HepG2 (cell line): Measurements from ENCODE around the gene CSN2. TPM values are rescaled to one million over a fixed set of nuclear protein-coding genes. Genes with fewer than 3 reads are reported as not detected.

Source experiments
- ATAC-seq: fragments of 200-7000 bp; cut with Tn5 transposase; 3 replicates; pipeline ENCODE4 v1.9.1; 2020; ENCODE audit warnings: mild to moderate bottlenecking, moderate library complexity
- Bru-seq: library from RNA; stranded (reverse); fragments of 400-500 nt; gene quantifications from one replicate; lab custom pipeline; 2021; lab: Mats Ljungman, UMichigan
- BruChase-seq, 2 experiments: library from RNA; stranded (reverse); fragments of 400-500 nt; gene quantifications; one replicate each; lab custom pipeline; 2021; lab: Mats Ljungman, UMichigan
- BruUV-seq: library from RNA; stranded (reverse); fragments of 400-500 nt; replicated peaks from 2 replicates; lab custom pipeline; 2021; lab: Mats Ljungman, UMichigan
- CTCF ChIA-PET: fragments of 300-600 bp; formaldehyde crosslinking; extraction: SDS; loops from one replicate; lab custom pipeline; 2021; ENCODE audit warnings: low total read pairs, inconsistent platforms, low intra/inter-chr PET ratio; lab: Yijun Ruan, JAX
- POLR2A ChIA-PET: fragments of 350-600 bp; sonication (Branson Sonifier 250); formaldehyde crosslinking; loops from one replicate; lab custom pipeline; 2020; ENCODE audit warnings: antibody characterized with exemption, inconsistent platforms; lab: Yijun Ruan, JAX
- DNase-seq: peaks from one replicate; pipeline ENCODE4 v3.0.0-alpha.2; 2015; ENCODE audit warnings: low spot score
- FAIRE-seq: peaks from 3 replicates; lab custom pipeline; 2011; peaks lifted over from hg19 to GRCh38; lab: Jason Lieb, UNC
- H2AFZ ChIP-seq: one replicate; pipeline ENCODE4 v1.6.1; 2011; ENCODE audit warnings: low read length, inconsistent platforms
- H3K27ac ChIP-seq: fragments of 300-600 bp; 3 replicates; pipeline ENCODE4 v1.8.0; 2011; ENCODE audit warnings: mixed run types, mild to moderate bottlenecking, mixed read lengths, low read length, inconsistent platforms; ENCODE audit not compliant: insufficient read depth; ENCODE audit errors: extremely low read length
- H3K27me3 ChIP-seq, 2 experiments: fragments of 200-600 bp in 1 of 2; 2 replicates in 1 of 2; 3 replicates in 1 of 2; pipeline versions ENCODE4 v1.6.0 to v1.8.0; 2011; ENCODE audit warnings: low read length in 2 of 2, mild to moderate bottlenecking in 2 of 2, moderate library complexity in 2 of 2, inconsistent platforms in 1 of 2; ENCODE audit not compliant: insufficient read depth in 2 of 2, control insufficient read depth in 1 of 2
- H3K36me3 ChIP-seq, 2 experiments: fragments of 200-600 bp in 1 of 2; replicated peaks in 1 of 2; 2 replicates in 1 of 2; 3 replicates in 1 of 2; pipeline versions ENCODE4 v1.5.1 to v1.8.0; 2011; ENCODE audit warnings: low read length in 2 of 2, inconsistent platforms in 1 of 2; ENCODE audit not compliant: insufficient read depth in 2 of 2, control insufficient read depth in 1 of 2
- H3K4me1 ChIP-seq: 2 replicates; pipeline ENCODE4 v1.5.1; 2012; ENCODE audit warnings: low read length, inconsistent platforms; ENCODE audit not compliant: insufficient read depth
- H3K4me2 ChIP-seq: 2 replicates; pipeline ENCODE4 v1.6.0; 2011; ENCODE audit warnings: low read depth, low read length, inconsistent platforms
- H3K4me3 ChIP-seq, 3 experiments: fragments of 200-600 bp in 1 of 3; sonication (generic), shearing (Covaris generic) in 1 of 3; replicated peaks in 1 of 3; 2 replicates each; pipeline ENCODE4 v1.5.1; 2011 to 2016; ENCODE audit warnings: low read length in 3 of 3, inconsistent platforms in 2 of 3, low read depth in 2 of 3, mild to moderate bottlenecking in 2 of 3, control low read depth in 1 of 3, mixed read lengths in 1 of 3; ENCODE audit not compliant: insufficient read depth in 1 of 3
- H3K79me2 ChIP-seq: one replicate; pipeline ENCODE4 v1.6.1; 2011; ENCODE audit warnings: low read length, inconsistent platforms; ENCODE audit not compliant: insufficient read depth
- H3K9ac ChIP-seq: 2 replicates; pipeline ENCODE4 v1.6.0; 2011; ENCODE audit warnings: mild to moderate bottlenecking, low read depth, low read length, inconsistent platforms; ENCODE audit not compliant: insufficient read depth
- H3K9me3 ChIP-seq: 2 replicates; pipeline ENCODE4 v1.5.1; 2012; ENCODE audit warnings: mild to moderate bottlenecking, low read length
- H4K20me1 ChIP-seq: 2 replicates; pipeline ENCODE4 v1.6.0; 2011; ENCODE audit warnings: inconsistent platforms, mild to moderate bottlenecking, low read length, moderate library complexity; ENCODE audit not compliant: insufficient read depth
- CEBPZ ChIP-seq: IDR thresholded peaks from 2 replicates; pipeline ENCODE4 v1.6.1; 2012; ENCODE audit warnings: low read length, improper control_type of control experiment
- TSC22D2 ChIP-seq: sonication (generic); formaldehyde crosslinking; IDR thresholded peaks from 2 replicates; pipeline ENCODE4 v1.5.1; 2020; ENCODE audit warnings: missing genetic modification reagents, mild to moderate bottlenecking, borderline replicate concordance
- ZNF720 ChIP-seq: sonication (generic); formaldehyde crosslinking; IDR thresholded peaks from 2 replicates; pipeline ENCODE4 v1.4.0; 2020; ENCODE audit warnings: missing genetic modification reagents
- WGBS: methylation state at CpG from one replicate; pipeline ENCODE4 v1.1.6; 2017; ENCODE audit warnings: low lambda C conversion rate; 5-methylcytosine and 5-hydroxymethylcytosine counted together
- in situ Hi-C: cut with HindIII; loops from 2 replicates; pipeline ENCODE4 v1.10.0; 2017; ENCODE audit warnings: low pct_unique_long_range_greater_than_20kb; ENCODE audit not compliant: extremely low pct_ligation_motif_present
- intact Hi-C: fragments of 100-400 bp; cut with micrococcal nuclease; formaldehyde crosslinking; loops from one replicate; pipeline ENCODE4 v1.10.0; 2022; ENCODE audit not compliant: unreplicated experiment
- long read RNA-seq, 2 experiments: library from RNA in 1 of 2; library from polyadenylated mRNA in 1 of 2; stranded (forward) in 1 of 2; unstranded in 1 of 2; transcript quantifications; one replicate each; pipeline ENCODE4 v2.0.0, GENCODE V29; 2019 to 2022
- polyA minus RNA-seq, 3 experiments: library from RNA; depleted of rRNA, polyadenylated mRNA; stranded (reverse); fragments of >200 nt; gene quantifications; 2 replicates each; pipeline ENCODE4 v1.2.3, GENCODE V29; 2011; ENCODE audit warnings: low replicate concordance in 1 of 3
- polyA plus RNA-seq, 8 experiments: library from polyadenylated mRNA; depleted of rRNA in 3 of 8; stranded (reverse) in 7 of 8; unstranded in 1 of 8; fragments of >200 nt; fragmentation: Illumina TruSeq in 4 of 8; extraction: Trizol in 4 of 8; gene quantifications; 2 replicates each; pipeline versions ENCODE4 v1.2.1 to v1.2.3, GENCODE V29; 2011 to 2016; ENCODE audit warnings: low read depth in 4 of 8, missing spikeins in 1 of 8, mixed read lengths in 1 of 8; ENCODE audit not compliant: insufficient read depth in 1 of 8
- total RNA-seq, 5 experiments: library from RNA; depleted of rRNA; stranded (reverse); fragments of >200 nt; fragmentation: Illumina TruSeq; extraction: Trizol; gene quantifications; 2 replicates each; pipeline ENCODE4 v1.2.3, GENCODE V29; 2016; ENCODE audit warnings: low read depth in 1 of 5

CSN2 gene, protein sequence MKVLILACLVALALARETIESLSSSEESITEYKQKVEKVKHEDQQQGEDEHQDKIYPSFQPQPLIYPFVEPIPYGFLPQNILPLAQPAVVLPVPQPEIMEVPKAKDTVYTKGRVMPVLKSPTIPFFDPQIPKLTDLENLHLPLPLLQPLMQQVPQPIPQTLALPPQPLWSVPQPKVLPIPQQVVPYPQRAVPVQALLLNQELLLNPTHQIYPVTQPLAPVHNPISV
- total RNA-seq (2016; rRNA removed; fragmentation: Illumina TruSeq; extraction: Trizol), result not detected in 2 replicates
- not detected in 2 replicates for total RNA-seq (2016; cell fraction: cytosol; rRNA removed; fragmentation: Illumina TruSeq; extraction: Trizol; ENCODE audit: low read depth)
- not detected in 2 replicates for total RNA-seq (2016; cell fraction: insoluble cytoplasmic fraction; rRNA removed; fragmentation: Illumina TruSeq; extraction: Trizol)
- total RNA-seq (2016; cell fraction: membrane; rRNA removed; fragmentation: Illumina TruSeq; extraction: Trizol), result not detected in 2 replicates
- total RNA-seq (2016; cell fraction: nucleus; rRNA removed; fragmentation: Illumina TruSeq; extraction: Trizol), result not detected in 2 replicates
- polyA plus RNA-seq (2011; rRNA removed), result 0.15 TPM in 1 of 2 replicates, not detected in the other
- polyA plus RNA-seq (2011; cell fraction: cytosol; rRNA removed), result 0.15 TPM in 1 of 2 replicates, not detected in the other
- 0.21 and 0.29 TPM in 2 replicates for polyA plus RNA-seq (2011; cell fraction: nucleus; rRNA removed)
- 0.31 TPM in 1 of 2 replicates, not detected in the other for polyA plus RNA-seq (2012)
- not detected in 2 replicates for polyA plus RNA-seq (2016; cell fraction: cytosol; fragmentation: Illumina TruSeq; extraction: Trizol; ENCODE audit: low read depth)
- polyA plus RNA-seq (2016; cell fraction: insoluble cytoplasmic fraction; fragmentation: Illumina TruSeq; extraction: Trizol; ENCODE audit: low read depth), result not detected in 2 replicates
- polyA plus RNA-seq (2016; cell fraction: membrane; fragmentation: Illumina TruSeq; extraction: Trizol; ENCODE audit: low read depth), result not detected in 2 replicates
- polyA plus RNA-seq (2016; cell fraction: nucleus; fragmentation: Illumina TruSeq; extraction: Trizol; ENCODE audit: insufficient read depth, low read depth), result not detected in 2 replicates
- polyA minus RNA-seq (2011; rRNA and poly(A)+ RNA removed; ENCODE audit: low replicate concordance), result not detected in 2 replicates
- not detected in 2 replicates for polyA minus RNA-seq (2011; cell fraction: cytosol; rRNA and poly(A)+ RNA removed)
- not detected in 2 replicates for polyA minus RNA-seq (2011; cell fraction: nucleus; rRNA and poly(A)+ RNA removed)
- Bru-seq, nascent RNA, result not detected
- not detected for BruChase-seq, experiment 1, labeled RNA remaining after a 6-hour chase
- BruChase-seq, experiment 2, labeled RNA remaining after a 2-hour chase, result not detected
- long read RNA-seq, experiment 1, result 0 reads
- long read RNA-seq, experiment 2, result 0 reads

- H3K36me3 ChIP-seq, result no peaks in the 10 kb centered on the region
- POLR2A ChIA-PET, result no interaction called here
- no peak within 1 kb of the TSS for H2AFZ ChIP-seq
- H3K4me2 ChIP-seq, result no peak within 1 kb of the TSS
- in situ Hi-C loops, result no loop called here
- ATAC-seq (no peak), DNase-seq (no peak), FAIRE-seq (no peak)
- CTCF ChIA-PET, result no interaction called here
- H3K9ac ChIP-seq, result no peak within 1 kb of the TSS
- TF ChIP-seq TSC22D2 (no peak), CEBPZ (no peak), ZNF720 (CRISPR knock-in tag) (no peak)
- H3K79me2 ChIP-seq, result no peaks in the 10 kb centered on the region
- 38% methylated on average over 2 of the region's 2 CpGs for WGBS
- H3K4me3 ChIP-seq, result no peak within 1 kb of the TSS
- H3K27ac ChIP-seq, result no peak within 1 kb of the TSS
- H3K9me3 ChIP-seq, result no peaks in the 10 kb centered on the region
- H3K27me3 ChIP-seq, result no peaks in the 10 kb centered on the region; a peak in 1 of 5 replicates
- BruUV-seq, result no TSS peak
- no peaks in the 10 kb centered on the region for H4K20me1 ChIP-seq
- intact Hi-C loops, result no loop called here
- H3K4me1 ChIP-seq, result peaks cover 14% of the 10 kb centered on the region
These were observed at the start of gene CSN2 for GRCh38 chr4:69965628-69966027. TSS of gene CSN2 (minus strand) at chr4:69965728. CDS start at chr4:69960995, 4,733 bp downstream.
